ENCODE data around the gene MCF2L.

Gene MCF2L

GRCh38 chr13:113083022-113083373 is 114.0 kb downstream of the MCF2L start:
- H3K9ac ChIP-seq (ENCODE audit: low read length) = no peak overlapping the region
- H4K20me1 ChIP-seq (ENCODE audit: insufficient read depth, low read length) = no peaks in the 10 kb centered on the region
- TF ChIP-seq CTCF (IDR thresholded peaks at IDR 0.05; ENCODE audit: low read length) = no peak
- no peak for TF ChIP-seq EZH2phosphoT487 (IDR thresholded peaks at IDR 0.05; ENCODE audit: low read length)
- TF ChIP-seq EZH2 (optimal IDR thresholded peaks at IDR 0.05; ENCODE audit: low read depth, low read length) = no peak
- H3K36me3 ChIP-seq (replicated peaks; ENCODE audit: insufficient read depth, low read length) = no peaks in the 10 kb centered on the region
- no peaks in the 10 kb centered on the region for H3K9me2 ChIP-seq (replicated peaks; ENCODE audit: insufficient read depth, low read length)
- DNase-seq = no peak
- H3K9me3 ChIP-seq (replicated peaks; ENCODE audit: insufficient read depth, low read length) = no peaks in the 10 kb centered on the region
- H3K79me2 ChIP-seq (ENCODE audit: low read length) = no peaks in the 10 kb centered on the region
- H3K27me3 ChIP-seq (replicated peaks; ENCODE audit: insufficient read depth, low read length) = peaks cover 88% of the 10 kb centered on the region
- no peak overlapping the region for H3K4me3 ChIP-seq (ENCODE audit: low read length)
- H3K4me2 ChIP-seq (ENCODE audit: low read depth, low read length) = no peak overlapping the region
- H3F3A ChIP-seq (ENCODE audit: insufficient read depth, low read length) = no peaks in the 10 kb centered on the region
- H3K27ac ChIP-seq (ENCODE audit: low read length) = no peak overlapping the region
- H3K4me1 ChIP-seq (ENCODE audit: low read length) = no peaks in the 10 kb centered on the region
- H2AFZ ChIP-seq (ENCODE audit: low read length) = no peak overlapping the region

GRCh38 chr13:113083402-113084061 is 114.5 kb downstream of the MCF2L start:
- no peak for DNase-seq
- Histone ChIP-seq H3K27me3 (replicated peaks; ENCODE audit: insufficient read depth, low read length) (peaks cover 88% of the 10 kb centered on the region), H3K4me2 (ENCODE audit: low read depth, low read length) (no peak overlapping the region)

GRCh38 chr13:113084094-113084942 is 115.3 kb downstream of the MCF2L start:
- Histone ChIP-seq H3K4me1 (ENCODE audit: low read length) (no peaks in the 10 kb centered on the region), H3K9me3 (replicated peaks; ENCODE audit: insufficient read depth, low read length) (no peaks in the 10 kb centered on the region), H3K36me3 (replicated peaks; ENCODE audit: insufficient read depth, low read length) (no peaks in the 10 kb centered on the region), H3K79me2 (ENCODE audit: low read length) (no peaks in the 10 kb centered on the region), H4K20me1 (ENCODE audit: insufficient read depth, low read length) (no peaks in the 10 kb centered on the region), H3K27me3 (replicated peaks; ENCODE audit: insufficient read depth, low read length) (peaks cover 88% of the 10 kb centered on the region), H3K4me3 (ENCODE audit: low read length) (no peak overlapping the region), H3K27ac (ENCODE audit: low read length) (no peak overlapping the region), H3K9ac (ENCODE audit: low read length) (no peak overlapping the region), H3K4me2 (ENCODE audit: low read depth, low read length) (no peak overlapping the region), H3K9me2 (replicated peaks; ENCODE audit: insufficient read depth, low read length) (no peaks in the 10 kb centered on the region), H2AFZ (ENCODE audit: low read length) (no peak overlapping the region), H3F3A (ENCODE audit: insufficient read depth, low read length) (no peaks in the 10 kb centered on the region)
- DNase-seq = no peak
- no peak for TF ChIP-seq EZH2phosphoT487 (IDR thresholded peaks at IDR 0.05; ENCODE audit: low read length)
- TF ChIP-seq CTCF (IDR thresholded peaks at IDR 0.05; ENCODE audit: low read length) = no peak; the same call in 1 of the 2 replicates
- no peak for TF ChIP-seq EZH2 (optimal IDR thresholded peaks at IDR 0.05; ENCODE audit: low read depth, low read length)

More at GRCh38 chr13:113083402-113084061, 114.5 kb downstream of the MCF2L start:
- Histone ChIP-seq H3K9me2 (replicated peaks; ENCODE audit: insufficient read depth, low read length) (no peaks in the 10 kb centered on the region), H4K20me1 (ENCODE audit: insufficient read depth, low read length) (no peaks in the 10 kb centered on the region), H3K4me1 (ENCODE audit: low read length) (no peaks in the 10 kb centered on the region), H3K36me3 (replicated peaks; ENCODE audit: insufficient read depth, low read length) (no peaks in the 10 kb centered on the region), H3K4me3 (ENCODE audit: low read length) (no peak overlapping the region), H3K9ac (ENCODE audit: low read length) (no peak overlapping the region), H2AFZ (ENCODE audit: low read length) (no peak overlapping the region), H3K9me3 (replicated peaks; ENCODE audit: insufficient read depth, low read length) (no peaks in the 10 kb centered on the region), H3K27ac (ENCODE audit: low read length) (no peak overlapping the region), H3K79me2 (ENCODE audit: low read length) (no peaks in the 10 kb centered on the region), H3F3A (ENCODE audit: insufficient read depth, low read length) (no peaks in the 10 kb centered on the region)
- no peak for TF ChIP-seq EZH2 (optimal IDR thresholded peaks at IDR 0.05; ENCODE audit: low read depth, low read length)
- no peak for TF ChIP-seq EZH2phosphoT487 (IDR thresholded peaks at IDR 0.05; ENCODE audit: low read length)
- no peak for TF ChIP-seq CTCF (IDR thresholded peaks at IDR 0.05; ENCODE audit: low read length)
